ACHN (cell line): ENCODE measurements around the gene ECD.
"Not testable (repeated sequence)": the region's sequence is repeated elsewhere in the genome, so short reads cannot be mapped to it uniquely, and the experiment has no call there.

ENCODE experiments used
- DNase-seq: peaks from one replicate; pipeline ENCODE4 v3.0.0-alpha.2; 2015
- in situ Hi-C: cut with HindIII; loops from 2 replicates; pipeline ENCODE4 v1.10.0; 2017; ENCODE audit warnings: low sequenced_read_pairs, low pct_ligation_motif_present, low pct_unique_long_range_greater_than_20kb

ECD gene

DNA sequence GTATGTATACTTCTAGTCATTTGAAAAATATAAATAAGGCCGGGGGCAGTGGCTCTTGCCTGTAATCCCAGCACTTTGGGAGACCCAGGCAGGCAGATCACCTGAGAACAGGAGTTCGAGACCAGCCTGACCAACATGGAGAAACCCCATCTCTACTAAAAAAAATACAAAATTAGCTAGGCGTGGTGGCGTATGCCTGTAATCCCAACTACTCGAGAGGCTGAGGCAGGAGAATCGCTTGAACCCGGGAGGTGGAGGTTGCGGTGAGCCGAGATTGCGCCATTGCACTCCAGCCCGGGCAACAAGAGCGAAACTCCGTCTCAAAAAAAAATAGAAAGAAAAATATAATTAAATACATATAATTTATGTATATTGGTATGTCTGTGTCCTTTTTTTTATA is 55.8 kb downstream of the ECD start:
- in situ Hi-C loops, DNase-seq: not testable (repeated sequence)

- in situ Hi-C loops, result no loop called here
- DNase-seq, result peak; percentile 85
Observed at GRCh38 chr10:73110345-73110849, 57.4 kb downstream of the ECD start, which contains the start of gene NUDT13. NUDT13 (plus strand) TSS chr10:73110455; CDS start chr10:73114366, 3,911 bp downstream.

DNA sequence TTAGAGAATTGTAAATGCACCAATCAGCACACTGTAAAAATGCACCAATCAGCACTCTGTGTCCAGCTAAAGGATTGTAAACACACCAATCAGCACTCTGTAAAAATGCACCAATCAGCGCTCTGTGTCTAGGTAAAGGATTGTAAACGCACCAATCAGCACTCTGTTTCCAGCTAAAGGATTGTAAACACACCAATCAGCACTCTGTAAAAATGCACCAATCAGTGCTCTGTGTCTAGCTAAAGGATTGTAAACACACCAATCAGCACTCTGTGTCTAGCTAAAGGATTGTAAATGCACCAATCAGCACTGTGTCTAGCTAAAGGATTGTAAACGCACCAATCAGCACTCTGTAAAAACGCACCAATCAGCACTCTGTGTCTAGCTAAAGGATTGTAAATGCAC is 58.6 kb downstream of the ECD start:
- in situ Hi-C loops, DNase-seq: not testable (repeated sequence)

DNA sequence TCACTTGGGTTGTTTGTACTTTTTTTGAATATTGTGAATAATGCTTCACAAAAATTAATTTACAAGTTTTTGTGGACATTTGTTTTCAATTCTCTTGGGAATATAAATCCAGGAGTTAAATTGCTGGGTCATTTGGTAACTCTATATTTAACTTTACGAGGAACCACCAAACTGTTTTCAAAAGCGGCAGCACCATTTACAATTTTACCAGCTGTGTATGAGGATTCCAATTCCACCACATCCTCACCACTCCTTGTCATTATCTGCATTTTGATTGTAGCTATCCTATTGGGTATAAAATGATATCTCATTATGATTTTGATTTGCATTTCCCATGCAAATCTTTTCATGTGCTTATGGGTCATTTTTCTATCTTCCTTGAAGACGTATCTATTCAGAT is 61.5 kb downstream of the ECD start:
- in situ Hi-C loops, result no loop called here

DNA sequence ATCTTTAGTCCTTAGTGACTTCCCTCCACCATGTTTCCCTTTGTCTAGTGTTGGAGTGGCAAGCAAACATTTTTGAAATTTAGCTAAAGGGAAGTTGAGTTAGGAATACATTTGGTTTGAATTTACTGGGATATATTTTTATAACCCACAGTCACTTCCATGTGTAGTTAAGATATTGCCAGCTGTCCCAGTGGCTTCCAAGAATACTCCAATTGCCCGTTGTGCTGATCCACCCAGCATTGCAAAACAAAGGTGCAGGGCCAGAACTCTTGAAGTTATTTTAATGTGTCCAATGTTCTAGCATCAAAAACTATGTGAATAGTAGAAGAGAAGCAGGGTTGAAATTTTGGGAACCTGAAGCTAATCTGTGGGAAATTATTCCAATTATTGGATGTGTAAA is 68.7 kb downstream of the ECD start:
- in situ Hi-C loops, result no loop called here

More for the DNA sequence above, 61.5 kb downstream of the ECD start:
- DNase-seq, result no peak

DNA sequence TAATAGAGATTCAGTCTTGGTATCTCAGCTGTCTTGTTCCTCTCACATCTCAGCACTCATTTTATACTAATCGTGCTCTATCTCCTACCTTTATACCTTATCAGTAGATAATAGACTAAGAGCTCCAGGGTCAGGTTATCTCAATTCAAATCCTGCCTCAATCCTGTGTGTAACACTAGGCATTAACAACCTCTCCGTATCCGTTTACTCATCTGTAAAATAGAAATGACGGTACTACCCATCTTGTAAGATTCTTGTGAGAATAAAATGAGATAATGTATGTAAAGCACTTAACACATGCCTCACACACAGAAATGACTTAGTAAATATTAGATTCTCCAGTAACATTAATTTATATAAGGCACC is 70.5 kb downstream of the ECD start:
- in situ Hi-C loops, result no loop called here
- no peak for DNase-seq

More for the DNA sequence above, 68.7 kb downstream of the ECD start:
- no peak for DNase-seq

- in situ Hi-C loops, result no loop called here
- DNase-seq, result peak; percentile 99
Observed at GRCh38 chr10:73096449-73097304, 71.1 kb downstream of the ECD start, which contains the start of gene P4HA1. P4HA1 (minus strand) TSS chr10:73096866; CDS start chr10:73074883, 21,983 bp downstream.

DNA sequence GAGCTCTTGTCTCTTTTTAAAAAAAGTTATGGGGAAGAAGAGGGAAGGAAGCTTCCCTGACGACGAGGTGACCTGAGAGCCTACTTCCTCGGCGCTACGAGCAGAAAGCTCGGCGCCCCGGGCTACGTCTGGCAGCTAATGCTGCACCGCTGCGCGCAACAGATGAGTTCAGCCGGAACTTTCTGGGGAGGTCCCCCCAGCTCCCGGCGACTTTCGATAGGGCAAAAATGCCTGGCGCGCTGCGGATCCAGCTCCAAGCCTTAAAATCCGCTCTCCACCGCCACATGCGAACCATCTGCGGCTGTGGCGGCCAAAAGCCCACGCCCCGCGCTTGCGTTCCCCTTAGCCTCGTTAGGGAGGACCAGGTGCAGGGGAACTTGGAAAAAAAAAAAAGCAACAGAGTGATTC is 71.8 kb downstream of the ECD start:
- DNase-seq, result peak; percentile 78
- in situ Hi-C loops, result no loop called here

DNA sequence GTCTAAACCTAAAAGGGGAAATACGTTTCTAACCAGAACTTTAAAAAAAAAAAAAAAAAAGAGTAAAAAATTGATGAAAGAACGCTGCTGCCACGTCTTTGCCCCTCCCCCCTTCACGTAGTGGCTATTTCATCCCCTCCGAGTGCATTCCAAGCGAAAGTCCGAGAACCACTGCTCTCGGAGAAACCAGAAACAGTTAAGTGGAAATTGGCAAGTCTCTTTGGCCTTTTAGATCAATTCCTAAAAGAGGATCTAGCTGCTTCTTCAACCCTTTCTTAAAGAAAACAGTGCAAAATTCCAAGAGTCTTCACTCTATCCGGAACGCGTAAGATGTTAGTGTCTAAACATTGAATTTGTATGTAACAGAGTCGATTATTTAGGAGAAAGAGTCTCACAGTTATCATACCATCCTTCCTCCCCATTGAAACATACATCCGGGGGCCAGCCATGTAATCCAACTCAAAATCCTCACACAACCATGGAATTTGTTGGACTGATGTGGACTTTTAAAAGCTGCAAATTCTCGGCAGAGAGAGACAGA is 72.3 kb downstream of the ECD start:
- in situ Hi-C loops, result no loop called here
- DNase-seq, result peak; percentile 83

GRCh38 chr10:73094986-73095480 is 72.8 kb downstream of the ECD start:
- DNase-seq, result no peak
- in situ Hi-C loops, result no loop called here

DNA sequence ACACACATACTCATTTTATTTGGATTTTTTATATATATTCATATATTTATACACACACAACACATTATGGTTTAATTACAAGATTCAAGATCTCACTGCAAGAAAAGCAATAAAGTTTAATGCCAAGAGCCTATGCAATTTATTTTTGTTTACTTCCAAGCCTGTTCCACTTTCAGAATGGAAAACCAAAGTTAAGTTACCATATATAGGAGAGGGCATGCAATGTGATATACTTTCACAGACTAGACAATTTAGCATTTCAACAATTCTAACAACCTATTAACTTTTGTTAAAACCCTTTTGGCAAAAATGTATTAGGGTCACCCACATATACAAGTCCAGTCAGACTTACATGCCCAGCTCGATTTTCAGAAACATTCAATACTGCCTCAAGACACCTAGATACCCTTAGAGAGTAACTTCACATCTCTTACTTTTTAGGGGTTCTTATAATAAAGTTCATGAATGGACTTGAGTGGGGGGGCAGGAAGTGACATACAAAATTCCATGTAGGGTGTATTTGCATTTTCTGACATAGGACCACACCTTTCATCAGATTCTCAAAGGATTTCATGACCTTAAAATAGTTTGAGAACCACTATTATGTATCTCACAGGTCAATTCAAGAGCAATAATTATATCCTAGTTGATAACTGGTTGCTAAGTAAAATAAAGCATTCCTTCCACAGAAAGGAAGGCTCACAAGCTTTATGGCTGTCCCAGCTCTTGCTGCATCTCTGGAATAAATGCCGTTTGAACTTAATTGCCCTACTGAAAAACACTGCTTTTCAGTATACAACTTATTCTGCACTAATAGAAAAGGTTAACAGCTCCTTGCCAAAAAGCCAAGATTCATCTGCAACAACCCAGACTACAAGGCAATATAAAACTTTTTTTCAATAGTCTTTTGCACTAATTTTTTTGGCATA is 73.6 kb downstream of the ECD start:
- in situ Hi-C loops, result no loop called here

GRCh38 chr10:73092830-73093229 is 75.0 kb downstream of the ECD start:
- in situ Hi-C loops, result no loop called here

More for the DNA sequence above, 73.6 kb downstream of the ECD start:
- DNase-seq, result no peak

GRCh38 chr10:73088304-73088703 is 79.5 kb downstream of the ECD start:
- no peak for DNase-seq
- in situ Hi-C loops, result no loop called here

More at GRCh38 chr10:73092830-73093229, 75.0 kb downstream of the ECD start:
- DNase-seq, result no peak

DNA sequence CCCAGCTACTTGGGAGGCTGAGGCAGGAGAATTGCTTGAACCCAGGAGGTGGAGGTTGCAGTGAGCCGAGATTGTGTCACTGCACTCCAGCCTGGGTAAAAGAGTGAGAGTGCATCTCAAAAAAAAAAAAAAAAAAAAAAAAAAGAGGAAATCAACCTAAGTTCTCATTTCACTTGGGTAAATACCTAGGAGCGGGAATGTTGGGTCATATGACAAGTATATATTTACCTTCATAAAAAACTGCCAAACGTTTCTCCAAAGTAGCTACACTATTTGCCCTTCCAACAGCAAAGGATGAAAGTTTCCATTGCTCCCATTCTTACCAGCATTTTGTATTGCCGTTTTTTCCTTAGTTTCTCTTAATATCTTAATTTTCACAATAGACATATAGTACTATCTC is 81.0 kb downstream of the ECD start:
- no peak for DNase-seq
- in situ Hi-C loops, result no loop called here

DNA sequence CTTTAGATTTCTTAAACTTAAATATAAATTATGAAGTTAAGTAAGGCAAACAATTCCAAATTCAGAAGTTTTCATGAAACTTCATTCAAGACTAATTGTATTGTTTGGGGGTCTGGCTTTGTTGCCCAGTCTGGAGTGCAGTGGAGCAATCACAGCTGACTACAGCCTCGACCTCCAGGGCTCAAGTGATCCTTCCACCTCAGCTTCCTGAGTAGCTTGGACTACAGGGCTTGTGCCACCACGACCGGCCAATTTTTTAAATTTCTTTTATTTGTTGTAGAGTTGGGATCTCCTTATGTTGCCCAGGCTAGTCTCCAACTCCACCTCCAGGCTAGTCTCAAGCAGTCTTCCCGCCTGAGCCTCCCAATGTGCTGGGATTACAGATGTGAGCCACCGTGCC is 83.6 kb downstream of the ECD start:
- DNase-seq, result no peak
- in situ Hi-C loops, result no loop called here
